Spinal cord (tissue), 10 donors: ENCODE results near the gene C1orf167. TPM values are rescaled to one million over a fixed set of nuclear protein-coding genes. Genes with fewer than 3 reads are reported as not detected.

Source experiments
- DNase-seq, 6 donors: peaks; one replicate each; pipeline versions ENCODE4 v3.0.0 to v3.0.0-alpha.2; 2013 to 2015; ENCODE audit warnings: low spot score in 6 of 6, low read depth in 4 of 6
- H3K27ac ChIP-seq: one replicate; pipeline ENCODE4 v1.5.1; 2013; ENCODE audit warnings: low read depth, low read length, control low read depth
- H3K27me3 ChIP-seq: one replicate; pipeline ENCODE4 v1.6.1; 2013; ENCODE audit warnings: low read length; ENCODE audit not compliant: control insufficient read depth, insufficient read depth
- H3K36me3 ChIP-seq: one replicate; pipeline ENCODE4 v1.6.1; 2013; ENCODE audit warnings: low read length; ENCODE audit not compliant: control insufficient read depth, insufficient read depth
- H3K4me1 ChIP-seq: one replicate; pipeline ENCODE4 v1.6.1; 2013; ENCODE audit warnings: low read length; ENCODE audit not compliant: control insufficient read depth, insufficient read depth
- H3K4me3 ChIP-seq: one replicate; pipeline ENCODE4 v1.5.1; 2013; ENCODE audit warnings: low read depth, low read length, control low read depth
- H3K9me3 ChIP-seq: one replicate; pipeline ENCODE4 v1.6.1; 2013; ENCODE audit warnings: low read length; ENCODE audit not compliant: control insufficient read depth, insufficient read depth
- WGBS: methylation state at CpG from one replicate; pipeline ENCODE4 v1.1.5; 2013; ENCODE audit warnings: missing lambda C conversion rate; ENCODE audit not compliant: insufficient coverage; 5-methylcytosine and 5-hydroxymethylcytosine counted together
- polyA plus RNA-seq, 2 donors: library from polyadenylated mRNA; unstranded; fragments of 120-200 nt; gene quantifications; one replicate each; pipeline ENCODE4 v1.2.1, GENCODE V29; 2013; ENCODE audit not compliant: insufficient read length in 2 of 2
- total RNA-seq, 2 donors: library from RNA; depleted of rRNA in 1 of 2; stranded (reverse); fragments of 120-200 nt in 1 of 2; fragments of >200 nt in 1 of 2; gene quantifications; one replicate each; pipeline versions ENCODE4 v1.2.3 to v1.2.4, GENCODE V29; 2013 to 2014
- donor health status: healthy.

The C1orf167 gene
- total and polyA plus RNA-seq, 4 donors = 0.23 to 4.7 (median 0.30) TPM; not detected in 1

- Histone ChIP-seq H3K36me3 (no peaks in the 10 kb centered on the region), H3K9me3 (no peaks in the 10 kb centered on the region), H3K27me3 (no peaks in the 10 kb centered on the region), H3K4me3 (peak within 1 kb of the TSS; percentile 96), H3K4me1 (peaks cover 31% of the 10 kb centered on the region), H3K27ac (peak within 1 kb of the TSS; percentile 74)
- peak; percentile 76 to 97 (median 87) for DNase-seq
- under 1% methylated on average over 54 of the region's 59 CpGs for WGBS
Observed at GRCh38 chr1:11735854-11736745, 25.9 kb upstream of the C1orf167 start, which contains the start of gene AGTRAP. TSS of gene AGTRAP (plus strand) at chr1:11736136. CDS start at chr1:11736209, 73 bp downstream.

- H3K36me3 ChIP-seq = no peaks in the 10 kb centered on the region
- H3K4me1 ChIP-seq = peaks cover 26% of the 10 kb centered on the region
- peak in 3 of 6 donors; percentile 15 to 56 (median 41) for DNase-seq
- no peaks in the 10 kb centered on the region for H3K27me3 ChIP-seq
- H3K9me3 ChIP-seq = no peaks in the 10 kb centered on the region
- peak overlapping the region; percentile 96 for H3K4me3 ChIP-seq
- H3K27ac ChIP-seq = peak overlapping the region; percentile 74
- WGBS = 6% methylated on average over 9 of the region's 15 CpGs
Observed at GRCh38 chr1:11736746-11737639, 25.0 kb upstream of the C1orf167 start.

GRCh38 chr1:11738096-11738495 lies 23.9 kb upstream of the C1orf167 start:
- DNase-seq = no peak
- Histone ChIP-seq H3K27ac (no peak overlapping the region), H3K9me3 (no peaks in the 10 kb centered on the region), H3K4me1 (peaks cover 18% of the 10 kb centered on the region), H3K36me3 (no peaks in the 10 kb centered on the region), H3K4me3 (no peak overlapping the region), H3K27me3 (no peaks in the 10 kb centered on the region)
- WGBS = 71% methylated on average over 1 of the region's 2 CpGs

GRCh38 chr1:11738783-11739182 lies 23.2 kb upstream of the C1orf167 start:
- Histone ChIP-seq H3K9me3 (no peaks in the 10 kb centered on the region), H3K4me1 (peaks cover 18% of the 10 kb centered on the region), H3K4me3 (no peak overlapping the region), H3K27ac (no peak overlapping the region), H3K27me3 (no peaks in the 10 kb centered on the region), H3K36me3 (no peaks in the 10 kb centered on the region)
- 88% methylated on average over 3 of the region's 6 CpGs for WGBS
- DNase-seq = no peak

- H3K27ac ChIP-seq = no peak overlapping the region
- 73% methylated on average over 14 of the region's 15 CpGs for WGBS
- H3K27me3 ChIP-seq = no peaks in the 10 kb centered on the region
- no peak overlapping the region for H3K4me3 ChIP-seq
- peaks cover 17% of the 10 kb centered on the region for H3K4me1 ChIP-seq
- peaks cover 2% of the 10 kb centered on the region for H3K36me3 ChIP-seq
- H3K9me3 ChIP-seq = no peaks in the 10 kb centered on the region
- DNase-seq = no peak
Observed at GRCh38 chr1:11740258-11741192, 21.5 kb upstream of the C1orf167 start.

- Histone ChIP-seq H3K36me3 (peaks cover 4% of the 10 kb centered on the region), H3K4me3 (no peak overlapping the region), H3K4me1 (peaks cover 8% of the 10 kb centered on the region), H3K27me3 (no peaks in the 10 kb centered on the region), H3K27ac (no peak overlapping the region), H3K9me3 (no peaks in the 10 kb centered on the region)
- 92% methylated on average over 2 of the region's 4 CpGs for WGBS
- DNase-seq = no peak
Observed at GRCh38 chr1:11741482-11741881, 20.5 kb upstream of the C1orf167 start.

- 91% methylated on average over 1 of the region's 5 CpGs for WGBS
- no peaks in the 10 kb centered on the region for H3K9me3 ChIP-seq
Observed at GRCh38 chr1:11741919-11742558, 20.0 kb upstream of the C1orf167 start.

GRCh38 chr1:11744287-11744686 lies 17.7 kb upstream of the C1orf167 start:
- H3K36me3 ChIP-seq = peaks cover 30% of the 10 kb centered on the region
- H3K27me3 ChIP-seq = no peaks in the 10 kb centered on the region
- H3K9me3 ChIP-seq = no peaks in the 10 kb centered on the region
- no peaks in the 10 kb centered on the region for H3K4me1 ChIP-seq
- 62% methylated on average over 9 of the region's 9 CpGs for WGBS
- H3K4me3 ChIP-seq = no peak overlapping the region
- no peak for DNase-seq
- no peak overlapping the region for H3K27ac ChIP-seq

More at GRCh38 chr1:11741919-11742558, 20.0 kb upstream of the C1orf167 start:
- H3K27me3 ChIP-seq = no peaks in the 10 kb centered on the region
- peaks cover 2% of the 10 kb centered on the region for H3K4me1 ChIP-seq
- no peak overlapping the region for H3K27ac ChIP-seq
- no peak for DNase-seq
- peaks cover 8% of the 10 kb centered on the region for H3K36me3 ChIP-seq
- no peak overlapping the region for H3K4me3 ChIP-seq
